ENCODE data around the gene TMEM91. TPM values are rescaled to one million over a fixed set of nuclear protein-coding genes. Genes with fewer than 3 reads are reported as not detected.

Gene TMEM91
- total and polyA plus RNA-seq, 2 of the 13 experiments (the other 11 are each of a cell fraction or from before 2014, with no cell fraction given) = 6.3 to 10.3 TPM

DNA sequence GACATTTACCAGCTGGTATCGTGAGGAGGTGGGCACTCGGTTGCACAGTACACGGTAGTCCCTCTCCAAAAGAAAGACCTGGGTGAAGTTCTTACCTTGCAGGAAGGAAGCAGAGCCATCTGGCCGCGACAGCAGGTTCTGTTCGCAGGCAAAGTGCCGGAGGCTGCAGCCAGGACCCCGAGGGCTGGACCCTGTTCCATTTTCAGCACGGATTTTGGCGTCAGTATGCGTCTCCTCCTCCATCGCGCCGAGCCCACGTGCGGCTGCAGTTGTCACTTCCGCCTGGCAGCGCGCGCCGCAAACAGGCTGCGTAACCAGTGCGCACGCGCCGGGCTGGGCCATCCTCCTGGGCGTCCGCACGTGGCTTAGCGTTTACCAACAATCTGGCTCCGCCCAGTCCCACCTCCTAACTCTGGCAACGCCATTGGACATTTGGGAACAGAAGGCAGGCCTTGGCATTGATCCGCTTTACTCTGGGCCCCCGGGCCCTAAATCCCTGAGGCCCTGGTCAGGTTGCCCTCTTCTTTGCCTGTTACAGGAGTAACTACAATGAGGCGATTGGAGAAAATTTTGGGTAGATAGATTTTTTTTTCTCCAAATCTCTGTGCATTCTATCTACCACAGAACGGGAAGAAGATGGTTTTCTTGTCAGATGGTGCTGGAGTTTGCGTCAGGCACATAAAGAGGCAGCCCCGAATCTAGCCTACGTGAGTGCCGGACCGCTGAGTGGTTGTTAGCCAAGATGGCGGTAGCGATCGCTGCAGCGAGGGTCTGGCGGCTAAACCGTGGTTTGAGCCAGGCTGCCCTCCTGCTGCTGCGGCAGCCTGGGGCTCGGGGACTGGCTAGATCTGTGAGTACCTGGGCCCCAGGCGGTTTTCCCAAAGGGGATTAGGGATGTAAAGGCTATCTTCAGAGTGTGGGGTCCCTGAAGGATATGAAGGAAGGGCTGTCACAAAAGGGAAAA is 21.0 kb downstream of the TMEM91 start, which contains the start of the genes BCKDHA and EXOSC5 (continued):
- TF ChIP-seq ZNF281 (CRISPR knock-in tag; IDR thresholded peaks at IDR 0.05; ENCODE audit: borderline replicate concordance) (peak; percentile 32; the same call in 1 of the 2 replicates), SATB2 (CRISPR knock-in tag; IDR thresholded peaks at IDR 0.05) (peak; percentile 21), ZNF547 (CRISPR knock-in tag; IDR thresholded peaks at IDR 0.05) (peak; percentile 58; the same call in 1 of the 2 replicates), ZNF746 (CRISPR knock-in tag; IDR thresholded peaks at IDR 0.05) (peak; percentile 56; the same call in 1 of the 2 replicates), FOXP1 (IDR thresholded peaks at IDR 0.05) (peak; percentile 71), FOXP1 (CRISPR knock-in tag; IDR thresholded peaks at IDR 0.05) (peak; percentile 83), ZBTB38 (CRISPR knock-in tag; IDR thresholded peaks at IDR 0.05) (peak; percentile 45), ZNF44 (CRISPR knock-in tag; IDR thresholded peaks at IDR 0.05) (0 out of 2 replicates have a peak, but pooled peaks have one; percentile 17), ZNF670 (CRISPR knock-in tag; IDR thresholded peaks at IDR 0.05; ENCODE audit: borderline replicate concordance) (no peak), TOPORS (CRISPR knock-in tag; IDR thresholded peaks at IDR 0.05) (no peak), ZNF790 (CRISPR knock-in tag; IDR thresholded peaks at IDR 0.05; ENCODE audit: borderline replicate concordance) (peak; percentile 10; the same call in 1 of the 2 replicates), CHCHD3 (CRISPR knock-in tag; IDR thresholded peaks at IDR 0.05) (no peak), CREB1 (IDR thresholded peaks at IDR 0.05) (peak; percentile 40; the same call in 1 of the 2 replicates), CREB1 (CRISPR knock-in tag; IDR thresholded peaks at IDR 0.05) (peak; percentile 88), MATR3 (CRISPR knock-in tag; IDR thresholded peaks at IDR 0.05) (no peak), SP1 (IDR thresholded peaks at IDR 0.05) (no peak), SP1 (CRISPR knock-in tag; IDR thresholded peaks at IDR 0.05) (peak; percentile 86), PTBP1 (IDR thresholded peaks at IDR 0.05; ENCODE audit: low read depth, low read length, poor library complexity, severe bottlenecking) (no peak), ZNF598 (CRISPR knock-in tag; IDR thresholded peaks at IDR 0.05; ENCODE audit: borderline replicate concordance) (peak; percentile 88; the same call in 1 of the 2 replicates), ZFP36L1 (CRISPR knock-in tag; IDR thresholded peaks at IDR 0.05) (peak; percentile 49; the same call in 1 of the 2 replicates), ADNP (CRISPR knock-in tag; IDR thresholded peaks at IDR 0.05) (no peak), KDM3A (CRISPR knock-in tag; IDR thresholded peaks at IDR 0.05; ENCODE audit: low read depth) (0 out of 2 replicates have a peak, but pooled peaks have one; percentile 32), ZNF234 (CRISPR knock-in tag; conservative IDR thresholded peaks at IDR 0.05) (no peak), SALL2 (CRISPR knock-in tag; IDR thresholded peaks at IDR 0.05) (0 out of 2 replicates have a peak, but pooled peaks have one; percentile 66), RELA (CRISPR knock-in tag; IDR thresholded peaks at IDR 0.05) (no peak), MIER2 (CRISPR knock-in tag; IDR thresholded peaks at IDR 0.05) (no peak), ELF1 (CRISPR knock-in tag; IDR thresholded peaks at IDR 0.05) (peak; percentile 93), FOXJ3 (CRISPR knock-in tag; IDR thresholded peaks at IDR 0.05; ENCODE audit: borderline replicate concordance) (peak; percentile 55; the same call in 1 of the 2 replicates), MXD4 (CRISPR knock-in tag; IDR thresholded peaks at IDR 0.05) (peak; percentile 100)
- TF ChIP-seq, protein P1, sequence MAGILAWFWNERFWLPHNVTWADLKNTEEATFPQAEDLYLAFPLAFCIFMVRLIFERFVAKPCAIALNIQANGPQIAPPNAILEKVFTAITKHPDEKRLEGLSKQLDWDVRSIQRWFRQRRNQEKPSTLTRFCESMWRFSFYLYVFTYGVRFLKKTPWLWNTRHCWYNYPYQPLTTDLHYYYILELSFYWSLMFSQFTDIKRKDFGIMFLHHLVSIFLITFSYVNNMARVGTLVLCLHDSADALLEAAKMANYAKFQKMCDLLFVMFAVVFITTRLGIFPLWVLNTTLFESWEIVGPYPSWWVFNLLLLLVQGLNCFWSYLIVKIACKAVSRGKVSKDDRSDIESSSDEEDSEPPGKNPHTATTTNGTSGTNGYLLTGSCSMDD (CRISPR knock-in tag; IDR thresholded peaks at IDR 0.05) = no peak

Data from HepG2 (cell line).